Lung microvascular endothelial cell (primary cell): ENCODE data around the gene GPC5. TPM values are rescaled to one million over a fixed set of nuclear protein-coding genes. Genes with fewer than 3 reads are reported as not detected.
"Not testable (repeated sequence)": the region's sequence is repeated elsewhere in the genome, so short reads cannot be mapped to it uniquely, and the experiment has no call there.

Experiments used
- DNase-seq, 2 donors: peaks; one replicate each; pipeline versions ENCODE4 v3.0.0 to v3.0.0-alpha.2; 2010; ENCODE audit warnings: low read depth in 2 of 2
- total RNA-seq: library from RNA; depleted of rRNA; stranded (reverse); fragments of >200 nt; gene quantifications from 2 replicates; pipeline ENCODE4 v1.2.1, GENCODE V29; 2014

GPC5 gene
- total RNA-seq, 1 donor from 2014 or later, result 0.79 TPM

GRCh38 chr13:92255526-92255925 is 857.1 kb downstream of the GPC5 start:
- no peak for DNase-seq

GRCh38 chr13:92256211-92256610 is 857.8 kb downstream of the GPC5 start:
- DNase-seq, result no peak

GRCh38 chr13:92259046-92259445 is 860.6 kb downstream of the GPC5 start:
- no peak for DNase-seq

- no peak for DNase-seq
These were observed 861.1 kb downstream of the GPC5 start for GRCh38 chr13:92259523-92259922.

- DNase-seq, result no peak
These were observed 861.9 kb downstream of the GPC5 start for GRCh38 chr13:92260363-92260762.

GRCh38 chr13:92262100-92262788 is 863.8 kb downstream of the GPC5 start:
- no peak for DNase-seq

- no peak for DNase-seq
These were observed 867.0 kb downstream of the GPC5 start for GRCh38 chr13:92265408-92265807.

GRCh38 chr13:92270990-92271389 is 872.6 kb downstream of the GPC5 start:
- no peak for DNase-seq

GRCh38 chr13:92272177-92272576 is 873.8 kb downstream of the GPC5 start:
- DNase-seq, result no peak

- not testable (repeated sequence) for DNase-seq
These were observed 882.6 kb downstream of the GPC5 start for GRCh38 chr13:92280986-92281385.

GRCh38 chr13:92290718-92291307 is 892.4 kb downstream of the GPC5 start:
- DNase-seq, result not testable (repeated sequence)

GRCh38 chr13:92294533-92294932 is 896.1 kb downstream of the GPC5 start:
- not testable (repeated sequence) for DNase-seq

GRCh38 chr13:92296154-92296671 is 897.8 kb downstream of the GPC5 start:
- not testable (repeated sequence) for DNase-seq

GRCh38 chr13:92297971-92298942 is 899.8 kb downstream of the GPC5 start:
- no peak for DNase-seq

- no peak for DNase-seq
These were observed 902.2 kb downstream of the GPC5 start for GRCh38 chr13:92300651-92301050.

GRCh38 chr13:92303428-92303827 is 905.0 kb downstream of the GPC5 start:
- DNase-seq, result no peak

GRCh38 chr13:92307752-92308151 is 909.3 kb downstream of the GPC5 start:
- DNase-seq, result no peak

- no peak for DNase-seq
These were observed 914.4 kb downstream of the GPC5 start for GRCh38 chr13:92312823-92313222.

- DNase-seq, result no peak
These were observed 915.0 kb downstream of the GPC5 start for GRCh38 chr13:92313382-92313781.

- DNase-seq, result no peak
These were observed 916.8 kb downstream of the GPC5 start for GRCh38 chr13:92315265-92315664.

GRCh38 chr13:92316030-92316429 is 917.6 kb downstream of the GPC5 start:
- DNase-seq, result no peak

- no peak for DNase-seq
These were observed 918.6 kb downstream of the GPC5 start for GRCh38 chr13:92317066-92317465.
